Karpas-422 (cell line): ENCODE measurements around the gene PAN3. TPM values are rescaled to one million over a fixed set of nuclear protein-coding genes. Genes with fewer than 3 reads are reported as not detected.

Experiments used
- DNase-seq: peaks from one replicate; pipeline ENCODE4 v3.0.0-alpha.2; 2015
- H2AFZ ChIP-seq: fragments of 200-600 bp; sonication (generic); 2 replicates; pipeline ENCODE4 v1.6.1; 2014; ENCODE audit warnings: antibody characterized with exemption, low read length, mixed read lengths
- H3K27ac ChIP-seq: fragments of 200-600 bp; sonication (generic); 2 replicates; pipeline ENCODE4 v1.5.1; 2014; ENCODE audit warnings: mild to moderate bottlenecking, low read length, moderate library complexity
- H3K27me3 ChIP-seq: fragments of 200-600 bp; sonication (generic); 2 replicates; pipeline ENCODE4 v1.6.1; 2014; ENCODE audit warnings: low read length, mixed read lengths
- H3K36me3 ChIP-seq: fragments of 200-600 bp; sonication (generic); 2 replicates; pipeline ENCODE4 v1.6.1; 2014; ENCODE audit warnings: low read length, mixed read lengths; ENCODE audit not compliant: insufficient read depth
- H3K4me1 ChIP-seq: fragments of 200-600 bp; sonication (generic); 2 replicates; pipeline ENCODE4 v1.6.1; 2014; ENCODE audit warnings: mild to moderate bottlenecking, low read length, mixed read lengths
- H3K4me2 ChIP-seq: fragments of 200-600 bp; sonication (generic); 2 replicates; pipeline ENCODE4 v1.6.1; 2014; ENCODE audit warnings: low read length, low read depth, mild to moderate bottlenecking; ENCODE audit not compliant: poor library complexity, severe bottlenecking
- H3K4me3 ChIP-seq: fragments of 200-600 bp; sonication (generic); 2 replicates; pipeline ENCODE4 v1.5.1; 2014; ENCODE audit warnings: mild to moderate bottlenecking, antibody characterized with exemption, low read length, mixed read lengths
- H3K79me2 ChIP-seq: fragments of 200-600 bp; sonication (generic); 2 replicates; pipeline ENCODE4 v1.6.1; 2014; ENCODE audit warnings: mild to moderate bottlenecking, low read length, mixed read lengths
- H3K9ac ChIP-seq: fragments of 200-600 bp; sonication (generic); 2 replicates; pipeline ENCODE4 v1.6.0; 2014; ENCODE audit warnings: low read length
- H3K9me2 ChIP-seq: fragments of 200-600 bp; sonication (generic), shearing (Covaris generic); replicated peaks from 2 replicates; pipeline ENCODE4 v1.6.0; 2014; ENCODE audit warnings: mild to moderate bottlenecking, low read length, moderate library complexity; ENCODE audit not compliant: insufficient read depth
- H3K9me3 ChIP-seq: fragments of 300-700, 200-600 bp; sonication (generic); 2 replicates; pipeline ENCODE4 v1.6.1; 2014; ENCODE audit warnings: low read length, mixed read lengths
- H4K20me1 ChIP-seq: fragments of 200-600 bp; sonication (generic); 2 replicates; pipeline ENCODE4 v1.6.1; 2014; ENCODE audit warnings: mild to moderate bottlenecking, antibody characterized with exemption, low read length, low read depth; ENCODE audit not compliant: insufficient read depth
- small RNA-seq: library from RNA; depleted of rRNA; stranded (forward); fragments of <200 nt; gene quantifications from one replicate; pipeline ENCODE3, GENCODE V24; 2014
- total RNA-seq: library from RNA; depleted of rRNA; stranded (reverse); fragments of >200 nt; shearing (Covaris generic); gene quantifications from 2 replicates; pipeline ENCODE4 v1.2.3, GENCODE V29; 2014; ENCODE audit warnings: low replicate concordance; rRNA removed

The PAN3 gene
- total RNA-seq, 1 experiment from 2014 or later: 39.8 TPM

- Histone ChIP-seq H3K9me2 (no peaks in the 10 kb centered on the region), H3K27ac (no peak overlapping the region), H3K4me1 (no peaks in the 10 kb centered on the region), H3K4me3 (no peak overlapping the region), H3K27me3 (no peaks in the 10 kb centered on the region), H4K20me1 (no peaks in the 10 kb centered on the region), H3K9ac (no peak overlapping the region), H2AFZ (no peak overlapping the region), H3K9me3 (no peaks in the 10 kb centered on the region), H3K79me2 (no peaks in the 10 kb centered on the region), H3K36me3 (no peaks in the 10 kb centered on the region), H3K4me2 (no peak overlapping the region)
- DNase-seq: peak; percentile 29
Measured at GRCh38 chr13:28340272-28340793, 202.0 kb downstream of the PAN3 start.

- Histone ChIP-seq H3K36me3 (no peaks in the 10 kb centered on the region), H3K9ac (no peak overlapping the region), H4K20me1 (no peaks in the 10 kb centered on the region), H3K4me3 (no peak overlapping the region), H3K9me2 (no peaks in the 10 kb centered on the region), H3K4me1 (no peaks in the 10 kb centered on the region), H3K27me3 (no peaks in the 10 kb centered on the region), H3K4me2 (no peak overlapping the region), H3K9me3 (no peaks in the 10 kb centered on the region), H3K27ac (no peak overlapping the region), H3K79me2 (no peaks in the 10 kb centered on the region), H2AFZ (no peak overlapping the region)
- DNase-seq: peak; percentile 15
Measured at GRCh38 chr13:28342251-28342650, 203.9 kb downstream of the PAN3 start.

GRCh38 chr13:28344163-28344562 is 205.8 kb downstream of the PAN3 start:
- Histone ChIP-seq H3K9ac (no peak overlapping the region), H4K20me1 (no peaks in the 10 kb centered on the region), H3K9me2 (no peaks in the 10 kb centered on the region), H3K79me2 (no peaks in the 10 kb centered on the region), H2AFZ (no peak overlapping the region), H3K4me1 (no peaks in the 10 kb centered on the region), H3K27me3 (no peaks in the 10 kb centered on the region), H3K36me3 (no peaks in the 10 kb centered on the region), H3K27ac (no peak overlapping the region), H3K4me3 (no peak overlapping the region), H3K4me2 (no peak overlapping the region), H3K9me3 (no peaks in the 10 kb centered on the region)
- DNase-seq: no peak

Small RNAs within 50 kb of the gene (small RNA-seq; reads per million reads assigned to genes)
- gene RNU6-82P: not detected

Other genes with a start within 250 kb of the PAN3 start
- not detected in 2 replicates for gene PDX1, start 218.5 kb upstream of the PAN3 start, total RNA-seq
- gene CDX2, start 169.2 kb upstream of the PAN3 start, total RNA-seq: not detected in 2 replicates
- gene URAD, start 149.9 kb upstream of the PAN3 start, total RNA-seq: not detected in 2 replicates
- gene FLT3, start 38.0 kb upstream of the PAN3 start, total RNA-seq: not detected in 2 replicates